ENCODE data around the gene HOXB9. TPM values are rescaled to one million over a fixed set of nuclear protein-coding genes. Genes with fewer than 3 reads are reported as not detected.

The HOXB9 gene
- total RNA-seq, 4 donors from 2014 or later = 0.43 to 1.0 TPM; not detected in 2

GRCh38 chr17:48577330-48577945 lies 48.7 kb downstream of the HOXB9 start:
- Histone ChIP-seq H3K27me3 (peaks cover 0 to 42% of the 10 kb centered on the region in 2 donors), H3K4me3 (peak overlapping the region; percentile 29 to 39), H3K27ac (peak overlapping the region; percentile 68 to 87), H3K4me1 (peaks cover 0 to 4% of the 10 kb centered on the region in 2 donors), H3K9me3 (no peaks in the 10 kb centered on the region), H3K36me3 (no peaks in the 10 kb centered on the region)
- TF ChIP-seq POLR2A (IDR thresholded peaks at IDR 0.05) (no peak), CTCF (IDR thresholded peaks at IDR 0.05) (no peak)
- intact Hi-C loops (cut with DNase I; ENCODE audit: low total_unique reads) = no loop called here
- DNase-seq = no peak

GRCh38 chr17:48576479-48577309 lies 49.5 kb downstream of the HOXB9 start:
- peak in 1 of 2 donors; percentile 57 for DNase-seq
- H3K9me3 ChIP-seq = no peaks in the 10 kb centered on the region
- intact Hi-C loops (cut with DNase I; ENCODE audit: low total_unique reads) = no loop called here
- H3K4me1 ChIP-seq = peaks cover 0 to 4% of the 10 kb centered on the region in 2 donors
- no peaks in the 10 kb centered on the region for H3K36me3 ChIP-seq
- H3K4me3 ChIP-seq = peak overlapping the region in 1 of 2 donors; percentile 39
- TF ChIP-seq CTCF (IDR thresholded peaks at IDR 0.05) (no peak), POLR2A (IDR thresholded peaks at IDR 0.05) (no peak)
- peaks cover 0 to 41% of the 10 kb centered on the region in 2 donors for H3K27me3 ChIP-seq
- H3K27ac ChIP-seq = peak overlapping the region; percentile 68 to 87

GRCh38 chr17:48575673-48576478 lies 50.3 kb downstream of the HOXB9 start:
- intact Hi-C loops (cut with DNase I; ENCODE audit: low total_unique reads) = no loop called here
- Histone ChIP-seq H3K4me1 (peaks cover 0 to 4% of the 10 kb centered on the region in 2 donors), H3K27me3 (peaks cover 0 to 33% of the 10 kb centered on the region in 2 donors), H3K9me3 (no peaks in the 10 kb centered on the region), H3K36me3 (no peaks in the 10 kb centered on the region), H3K4me3 (no peak overlapping the region), H3K27ac (peak overlapping the region in 1 of 2 donors; percentile 10)
- TF ChIP-seq POLR2A (IDR thresholded peaks at IDR 0.05) (no peak), CTCF (IDR thresholded peaks at IDR 0.05) (no peak)
- DNase-seq = no peak

- Histone ChIP-seq H3K36me3 (no peaks in the 10 kb centered on the region), H3K9me3 (no peaks in the 10 kb centered on the region), H3K27ac (no peak overlapping the region), H3K4me3 (no peak overlapping the region), H3K4me1 (peaks cover 0 to 4% of the 10 kb centered on the region in 2 donors), H3K27me3 (peaks cover 0 to 26% of the 10 kb centered on the region in 2 donors)
- intact Hi-C loops (cut with DNase I; ENCODE audit: low total_unique reads) = no loop called here
- DNase-seq = no peak
- no peak for TF ChIP-seq CTCF (IDR thresholded peaks at IDR 0.05)
- no peak for TF ChIP-seq POLR2A (IDR thresholded peaks at IDR 0.05)
Observed at GRCh38 chr17:48575066-48575582, 51.0 kb downstream of the HOXB9 start.
